Measurements from ENCODE around the gene RFK.
"Not testable (repeated sequence)": the region's sequence is repeated elsewhere in the genome, so short reads cannot be mapped to it uniquely, and the experiment has no call there.

The RFK gene

DNA sequence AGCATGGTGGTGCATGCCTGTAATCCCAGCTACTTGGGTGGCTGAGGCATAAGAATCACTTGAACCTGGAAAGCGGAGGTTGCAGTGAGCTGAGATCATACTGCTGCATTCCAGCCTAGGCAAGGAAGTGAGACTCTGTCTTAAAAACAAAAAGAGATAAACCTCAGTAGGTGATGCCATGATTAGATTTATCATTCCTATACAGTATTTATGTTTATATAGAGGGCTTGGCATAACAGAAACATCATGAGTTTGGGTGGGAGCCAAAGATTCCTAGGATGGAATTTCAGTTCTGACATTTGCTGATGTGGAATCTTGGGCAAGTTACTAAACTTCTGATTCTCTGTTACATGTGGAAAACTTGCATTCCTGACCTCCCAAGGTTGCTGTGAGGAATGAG lies 22.3 kb downstream of the RFK start:
- no peak for DNase-seq (ENCODE audit: low read depth, low spot score)

DNA sequence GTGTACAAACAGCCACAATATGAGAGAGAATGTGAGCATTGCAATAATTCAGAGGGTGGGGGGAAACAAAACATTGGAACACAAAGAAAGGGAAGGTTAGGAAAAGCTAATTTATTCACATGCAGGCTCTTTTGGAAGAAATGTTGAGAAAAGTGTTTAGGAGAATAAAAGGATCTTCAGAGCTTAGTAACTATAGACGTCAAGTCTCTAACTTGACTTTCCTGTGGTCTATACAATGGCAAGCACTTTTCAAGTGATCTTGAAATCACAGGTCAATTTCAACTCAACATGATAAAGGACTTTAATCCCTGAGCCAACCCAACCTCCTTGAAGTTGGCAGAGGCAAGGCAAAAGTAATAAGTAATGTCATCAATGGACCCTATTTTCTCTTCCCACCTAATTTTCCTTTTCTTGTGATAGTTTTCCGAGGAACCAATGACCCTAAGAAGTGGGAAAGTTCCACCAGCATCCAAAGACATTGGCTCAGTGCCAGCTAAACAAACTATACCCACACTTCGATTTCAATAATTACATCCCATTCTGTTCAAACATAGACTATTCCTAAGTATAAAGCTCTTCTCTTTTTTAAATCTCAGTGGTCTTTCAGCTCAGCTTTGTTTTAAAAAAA lies 23.7 kb downstream of the RFK start:
- DNase-seq (ENCODE audit: low read depth, low spot score) = no peak

GRCh38 chr9:76369583-76369982 lies 24.6 kb downstream of the RFK start:
- no peak for DNase-seq (ENCODE audit: low read depth, low spot score)

GRCh38 chr9:76366275-76366674 lies 28.0 kb downstream of the RFK start:
- DNase-seq (ENCODE audit: low read depth, low spot score) = no peak

GRCh38 chr9:76365028-76365427 lies 29.2 kb downstream of the RFK start:
- DNase-seq (ENCODE audit: low read depth, low spot score) = no peak

- no peak for DNase-seq (ENCODE audit: low read depth, low spot score)
Observed at GRCh38 chr9:76363032-76363395, 31.2 kb downstream of the RFK start.

- not testable (repeated sequence) for DNase-seq (ENCODE audit: low read depth, low spot score)
Observed at GRCh38 chr9:76362332-76363031, 31.7 kb downstream of the RFK start.

DNA sequence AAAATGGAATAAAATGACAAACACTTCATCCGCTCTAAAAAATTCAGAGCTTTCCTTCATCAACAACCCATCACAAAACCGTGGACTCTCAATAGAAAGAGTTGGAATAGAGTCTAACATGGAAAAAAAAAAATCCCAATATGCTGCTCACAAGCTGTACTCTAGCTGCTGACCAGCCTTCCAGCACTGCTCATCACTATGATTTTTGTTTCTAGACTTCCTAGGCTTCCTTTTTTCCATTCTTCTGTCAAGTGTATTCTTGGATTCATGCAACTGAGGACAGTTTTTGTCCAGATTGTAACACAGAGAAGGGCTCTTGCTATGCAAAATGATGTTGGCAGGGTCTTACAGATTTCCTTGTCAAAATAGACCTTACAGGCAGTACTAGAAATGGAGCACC lies 34.5 kb downstream of the RFK start:
- no peak for DNase-seq (ENCODE audit: low read depth, low spot score)

GRCh38 chr9:76359365-76359764 lies 34.9 kb downstream of the RFK start:
- no peak for DNase-seq (ENCODE audit: low read depth, low spot score)

DNA sequence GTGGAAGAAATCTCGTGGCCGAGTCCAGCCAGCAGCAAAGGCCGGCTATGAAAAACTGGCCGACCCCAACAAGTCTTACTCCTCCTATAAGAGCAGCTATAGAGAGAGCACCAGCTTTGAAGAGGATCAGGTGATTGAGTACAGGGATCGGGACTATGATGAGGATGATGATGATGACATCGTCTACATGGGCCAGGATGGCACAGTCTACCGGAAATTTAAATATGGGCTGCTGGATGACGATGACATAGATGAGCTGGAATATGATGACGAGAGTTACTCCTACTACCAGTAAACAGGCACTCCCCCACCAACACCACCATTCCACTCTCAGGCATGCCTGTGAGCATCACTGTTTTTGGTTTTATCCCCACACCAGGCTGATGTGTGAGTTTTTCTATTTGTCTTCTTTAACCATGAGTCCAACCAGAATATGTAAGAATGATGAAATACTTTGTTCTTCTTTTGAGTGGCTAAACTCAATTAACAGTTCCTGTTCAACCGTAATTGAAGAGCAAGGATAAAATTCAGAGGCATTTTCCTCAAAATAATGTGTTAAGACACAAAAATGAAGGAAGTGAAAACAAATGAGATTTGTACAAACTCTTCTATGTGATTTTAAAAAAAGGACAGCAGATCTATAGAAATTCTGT lies 35.5 kb downstream of the RFK start:
- DNase-seq (ENCODE audit: low read depth, low spot score) = no peak

GRCh38 chr9:76357555-76357954 lies 36.7 kb downstream of the RFK start:
- no peak for DNase-seq (ENCODE audit: low read depth, low spot score)

GRCh38 chr9:76355886-76356285 lies 38.3 kb downstream of the RFK start:
- DNase-seq (ENCODE audit: low read depth, low spot score) = no peak

DNA sequence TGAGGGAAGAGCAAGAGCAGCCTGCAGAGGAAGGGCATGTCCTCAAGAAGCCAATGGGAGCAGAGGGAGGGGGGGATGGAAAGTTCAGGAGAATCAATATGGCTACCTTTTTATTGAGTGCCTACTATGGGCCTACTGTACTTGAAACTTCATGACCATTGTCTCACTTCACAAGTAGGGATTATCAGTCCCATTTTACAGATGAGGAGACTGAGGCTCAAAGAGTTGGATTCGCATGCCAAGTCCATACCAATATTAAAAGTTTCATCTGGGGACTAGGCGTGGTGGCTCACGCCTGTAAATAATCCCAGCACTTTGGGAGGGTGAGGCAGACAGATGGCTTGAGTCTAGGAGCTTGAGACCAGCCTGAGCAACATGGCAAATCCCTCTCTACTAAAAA lies 40.0 kb downstream of the RFK start:
- DNase-seq (ENCODE audit: low read depth, low spot score) = no peak

GRCh38 chr9:76353280-76353679 lies 40.9 kb downstream of the RFK start:
- no peak for DNase-seq (ENCODE audit: low read depth, low spot score)

DNA sequence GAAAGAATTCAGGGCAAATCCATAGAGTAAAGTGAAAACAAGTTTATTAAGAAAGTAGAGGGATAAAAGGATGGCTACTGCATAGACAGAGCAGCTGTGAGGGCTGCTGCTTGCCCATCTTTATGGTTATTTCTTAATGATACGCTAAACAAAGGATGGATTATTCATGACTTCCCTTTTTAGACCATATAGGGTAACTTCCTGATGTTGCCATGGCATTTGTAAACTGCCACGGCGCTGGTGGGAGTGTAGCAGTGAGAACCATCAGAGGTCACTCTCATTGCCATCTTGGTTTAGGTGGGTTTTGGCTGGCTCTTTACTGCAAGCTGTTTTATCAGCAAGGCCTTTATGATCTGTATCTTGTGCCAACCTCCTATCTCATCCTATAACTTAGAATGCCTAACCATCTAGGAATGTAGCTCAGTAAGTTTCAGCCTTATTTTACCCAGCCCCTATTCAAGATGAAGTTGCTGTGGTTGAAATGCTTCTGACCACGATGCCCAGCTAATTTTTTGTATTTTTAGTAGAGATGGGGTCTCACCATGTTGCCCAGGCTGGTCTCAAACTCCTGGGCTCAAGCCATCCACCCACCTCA lies 42.1 kb downstream of the RFK start:
- no peak for DNase-seq (ENCODE audit: low read depth, low spot score)

DNA sequence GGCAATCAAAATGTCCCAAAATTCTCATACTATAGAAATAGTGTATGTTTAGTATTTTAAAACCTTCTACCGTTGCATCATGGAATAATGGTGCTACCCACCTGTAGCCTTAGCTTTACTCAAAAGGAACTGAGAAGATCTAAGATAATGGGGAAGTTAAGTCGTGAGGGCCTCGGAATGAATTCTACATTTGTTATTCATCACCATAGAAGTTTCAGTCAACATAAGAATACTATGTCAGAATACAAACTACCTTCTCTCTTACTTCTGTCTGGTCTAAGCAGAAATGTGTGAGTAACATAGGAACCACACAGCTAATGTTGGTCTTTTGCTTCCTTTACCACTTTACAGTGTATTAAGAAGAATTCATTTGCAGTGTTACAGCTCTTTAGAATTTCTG lies 43.2 kb downstream of the RFK start:
- DNase-seq (ENCODE audit: low read depth, low spot score) = no peak

- DNase-seq (ENCODE audit: low read depth, low spot score) = no peak
Observed at GRCh38 chr9:76349865-76350264, 44.4 kb downstream of the RFK start.

GRCh38 chr9:76342858-76343257 lies 51.4 kb downstream of the RFK start:
- no peak for DNase-seq (ENCODE audit: low read depth, low spot score)

- no peak for DNase-seq (ENCODE audit: low read depth, low spot score)
Observed at GRCh38 chr9:76342201-76342600, 52.0 kb downstream of the RFK start.

DNA sequence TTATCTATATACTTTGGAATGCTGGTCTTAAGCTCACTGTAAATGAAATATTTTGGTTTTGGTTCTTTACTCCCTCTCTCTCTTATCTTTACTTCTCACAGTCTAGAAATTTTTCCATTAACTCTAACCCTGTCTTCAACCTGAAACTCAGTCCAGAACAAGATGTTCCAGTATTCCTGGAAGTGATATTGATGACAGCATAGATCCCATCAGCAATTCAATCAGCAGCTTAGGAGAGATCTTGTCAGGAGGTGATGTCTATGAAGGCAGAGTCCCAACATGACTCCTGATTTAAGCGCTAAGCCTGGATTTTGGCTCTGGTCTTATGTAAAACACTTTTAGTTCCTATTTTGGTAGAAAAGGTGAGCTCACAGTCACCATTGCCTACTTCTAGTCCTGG lies 52.6 kb downstream of the RFK start:
- no peak for DNase-seq (ENCODE audit: low read depth, low spot score)

GRCh38 chr9:76338418-76338817 lies 55.8 kb downstream of the RFK start:
- no peak for DNase-seq (ENCODE audit: low read depth, low spot score)

DNA sequence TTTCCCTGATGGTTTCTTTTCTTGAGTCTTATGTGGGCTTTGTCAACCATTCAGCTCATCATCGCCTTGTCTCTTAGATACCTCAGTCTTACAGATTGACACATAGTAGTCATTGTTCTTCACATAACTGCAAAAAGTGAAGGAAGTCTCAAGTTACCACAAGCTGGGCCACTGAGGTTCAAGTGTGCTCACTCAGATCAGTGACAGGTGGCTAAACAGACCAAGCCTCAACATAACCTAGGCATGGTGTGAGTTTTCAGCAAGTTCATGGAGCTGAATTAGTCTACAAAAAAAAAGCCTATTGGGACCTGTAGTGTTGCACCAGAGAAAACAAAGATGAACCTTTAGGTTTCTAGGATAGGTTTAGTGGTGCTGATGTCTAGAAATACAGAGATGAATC lies 58.2 kb downstream of the RFK start:
- DNase-seq (ENCODE audit: low read depth, low spot score) = no peak
